Endothelial cell of umbilical vein (primary cell): Measurements from ENCODE around the gene EGLN1. TPM values are rescaled to one million over a fixed set of nuclear protein-coding genes. Genes with fewer than 3 reads are reported as not detected.

ENCODE experiments used
- BruUV-seq: library from RNA; stranded (reverse); fragments of 400-500 nt; replicated peaks from 2 replicates; lab custom pipeline; 2021; lab: Mats Ljungman, UMichigan
- CTCF ChIA-PET: fragments of 300-600, 350-600 bp; sonication (Branson Sonifier 250); formaldehyde crosslinking; loops from one replicate; lab custom pipeline; 2021; ENCODE audit warnings: antibody characterized with exemption, inconsistent platforms; lab: Charles Lee
- POLR2A ChIA-PET: fragments of 300-600, 350-600 bp; sonication (Branson Sonifier 250); formaldehyde crosslinking; loops from one replicate; lab custom pipeline; 2021; ENCODE audit warnings: antibody characterized with exemption, inconsistent platforms; lab: Charles Lee
- DNase-seq: peaks from one replicate; pipeline ENCODE4 v3.0.0-alpha.2; 2011; ENCODE audit warnings: low read depth, low spot score
- FAIRE-seq: peaks from 2 replicates; lab custom pipeline; 2011; peaks lifted over from hg19 to GRCh38; lab: Jason Lieb, UNC
- H2AFZ ChIP-seq: 2 replicates; pipeline ENCODE4 v1.6.0; 2012; ENCODE audit warnings: low read depth, low read length, control low read depth, inconsistent platforms
- H3K27ac ChIP-seq: 2 replicates; pipeline ENCODE4 v1.5.1; 2011; ENCODE audit warnings: low read depth, mild to moderate bottlenecking, control low read depth, low read length, moderate library complexity; ENCODE audit not compliant: insufficient read depth
- H3K27me3 ChIP-seq, 2 experiments: 2 replicates each; pipeline versions ENCODE4 v1.6.0 to v1.6.1; 2011; ENCODE audit warnings: low read length in 2 of 2, mixed read lengths in 1 of 2; ENCODE audit not compliant: control insufficient read depth in 2 of 2, insufficient read depth in 2 of 2
- H3K36me3 ChIP-seq, 2 experiments: 2 replicates in 1 of 2; 3 replicates in 1 of 2; pipeline ENCODE4 v1.5.1; 2011; ENCODE audit warnings: low read length in 2 of 2, mild to moderate bottlenecking in 1 of 2, moderate library complexity in 1 of 2; ENCODE audit not compliant: control insufficient read depth in 2 of 2, insufficient read depth in 2 of 2; ENCODE audit errors: extremely low read depth in 1 of 2
- H3K4me1 ChIP-seq: 3 replicates; pipeline ENCODE4 v1.5.1; 2011; ENCODE audit warnings: mild to moderate bottlenecking, low read length; ENCODE audit not compliant: control insufficient read depth, insufficient read depth; ENCODE audit errors: extremely low read depth
- H3K4me2 ChIP-seq: 2 replicates; pipeline ENCODE4 v1.6.1; 2011; ENCODE audit warnings: low read length, control low read depth, mixed read lengths; ENCODE audit not compliant: insufficient read depth
- H3K4me3 ChIP-seq, 3 experiments: fragments of 200-600 bp in 1 of 3; sonication (generic), shearing (Covaris generic) in 1 of 3; replicated peaks in 1 of 3; 2 replicates each; pipeline ENCODE4 v1.5.1; 2011 to 2016; ENCODE audit warnings: control low read depth in 3 of 3, low read length in 3 of 3, mild to moderate bottlenecking in 2 of 3, inconsistent platforms in 1 of 3, low read depth in 1 of 3, moderate library complexity in 1 of 3; ENCODE audit not compliant: insufficient read depth in 1 of 3
- H3K79me2 ChIP-seq: 2 replicates; pipeline ENCODE4 v1.6.0; 2012; ENCODE audit warnings: low read length, inconsistent platforms; ENCODE audit not compliant: control insufficient read depth, insufficient read depth
- H3K9ac ChIP-seq: replicated peaks from 2 replicates; pipeline ENCODE3; 2011; ENCODE audit warnings: low read length, control low read depth; ENCODE audit not compliant: insufficient read depth; ENCODE audit errors: extremely low read depth
- H3K9me1 ChIP-seq: replicated peaks from 3 replicates; pipeline ENCODE4 v1.6.0; 2011; ENCODE audit warnings: mild to moderate bottlenecking, low read length; ENCODE audit not compliant: control insufficient read depth, insufficient read depth; ENCODE audit errors: extremely low read depth
- H3K9me3 ChIP-seq: replicated peaks from 2 replicates; pipeline ENCODE4 v1.5.1; 2012; ENCODE audit warnings: low read length, inconsistent platforms; ENCODE audit not compliant: control insufficient read depth, insufficient read depth
- H4K20me1 ChIP-seq: replicated peaks from 2 replicates; pipeline ENCODE3; 2011; ENCODE audit warnings: mild to moderate bottlenecking, low read length; ENCODE audit not compliant: control insufficient read depth, insufficient read depth; ENCODE audit errors: extremely low read depth
- EZH2 ChIP-seq: IDR thresholded peaks from 2 replicates; pipeline ENCODE4 v1.6.1; 2012; ENCODE audit warnings: borderline replicate concordance, low read depth, mild to moderate bottlenecking, moderate library complexity, low read length, inconsistent platforms; ENCODE audit not compliant: severe bottlenecking
- FOS ChIP-seq: IDR thresholded peaks from 2 replicates; pipeline ENCODE4 v1.6.1; 2011; ENCODE audit warnings: mild to moderate bottlenecking, low read length, moderate library complexity, borderline replicate concordance; ENCODE audit not compliant: insufficient read depth
- GATA2 ChIP-seq: IDR thresholded peaks from 2 replicates; pipeline ENCODE4 v1.7.0; 2011; ENCODE audit warnings: low read depth, mild to moderate bottlenecking, moderate library complexity, mixed read lengths, low read length; ENCODE audit not compliant: insufficient read length, insufficient read depth
- JUN ChIP-seq: IDR thresholded peaks from 2 replicates; pipeline ENCODE4 v1.6.1; 2011; ENCODE audit warnings: borderline replicate concordance, low read depth; ENCODE audit not compliant: insufficient read length, insufficient read depth
- MYC ChIP-seq: IDR thresholded peaks from one replicate; pipeline ENCODE4 v1.6.1; 2011; ENCODE audit warnings: mild to moderate bottlenecking, low read depth, low read length
- POLR2A ChIP-seq: IDR thresholded peaks from 2 replicates; pipeline ENCODE4 v1.6.1; 2012; ENCODE audit warnings: low read depth, mild to moderate bottlenecking, control low read depth, low read length
- POLR2AphosphoS5 ChIP-seq: IDR thresholded peaks from 2 replicates; pipeline ENCODE4 v1.6.1; 2012; ENCODE audit warnings: low read depth, mild to moderate bottlenecking, control low read depth, low read length, moderate library complexity; ENCODE audit not compliant: insufficient read depth
- dilution Hi-C: fragments of 300-500 bp; cut with MboI; formaldehyde crosslinking; loops from one replicate; pipeline ENCODE4 v1.15.0; 2019; ENCODE audit warnings: low sequenced_read_pairs; ENCODE audit not compliant: extremely low pct_ligation_motif_present
- intact Hi-C: fragments of 100-400 bp; cut with micrococcal nuclease; formaldehyde crosslinking; loops from one replicate; pipeline ENCODE4 v1.10.0; 2022
- polyA plus RNA-seq, 4 experiments: library from polyadenylated mRNA; depleted of rRNA in 3 of 4; stranded (reverse) in 3 of 4; unstranded in 1 of 4; fragments of >200 nt; gene quantifications; 2 replicates each; pipeline versions ENCODE4 v1.2.1 to v1.2.3, GENCODE V29; 2011 to 2012; ENCODE audit warnings: missing spikeins in 1 of 4
- total RNA-seq: library from RNA; stranded (reverse); gene quantifications from 2 replicates; pipeline ENCODE4 v1.2.3, GENCODE V29; 2021
- TF ChIP-seq, protein P1 (sequence below): IDR thresholded peaks from 2 replicates; pipeline ENCODE4 v1.6.1; 2011; ENCODE audit not compliant: insufficient read depth, insufficient read length
- TF ChIP-seq, protein P2 (sequence below), 2 donors: IDR thresholded peaks; 1 replicate in 1 of 2; 2 replicates in 1 of 2; pipeline ENCODE4 v1.5.1; 2011; ENCODE audit warnings: low read length in 2 of 2, mild to moderate bottlenecking in 2 of 2, moderate library complexity in 2 of 2, control low read depth in 1 of 2, inconsistent platforms in 1 of 2, low read depth in 1 of 2; ENCODE audit not compliant: insufficient read depth in 1 of 2; ENCODE audit errors: extremely low read depth in 1 of 2

The EGLN1 gene
- total and polyA plus RNA-seq, 2 donors (not counting 3 experiments of a cell fraction or from before 2014, with no cell fraction given): 13.7 to 38.1 TPM

DNA sequence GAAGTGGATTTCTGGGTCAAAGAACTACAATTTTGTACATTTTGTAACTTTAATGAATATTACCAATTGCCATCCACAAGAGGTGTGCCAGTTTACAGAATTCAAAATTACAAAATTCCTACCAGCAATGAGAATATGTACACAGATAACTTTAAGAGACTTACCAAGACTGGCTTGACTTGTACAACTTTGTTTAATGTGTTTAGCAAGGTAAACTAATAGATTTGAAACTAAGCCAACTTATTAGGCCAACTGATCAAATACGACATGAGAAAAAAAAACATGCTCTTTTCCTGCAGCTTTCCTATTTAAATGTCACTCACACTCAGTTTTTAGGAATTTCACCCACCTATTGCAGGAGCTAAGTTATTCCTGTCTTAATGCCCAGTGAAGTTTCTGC is 95.8 kb downstream of the EGLN1 start:
- H3K9me1 ChIP-seq: no peaks in the 10 kb centered on the region
- peak; percentile 24 for FAIRE-seq
- dilution Hi-C loops: no loop called here

More for the DNA sequence above, 95.8 kb downstream of the EGLN1 start:
- Histone ChIP-seq H3K4me3 (no peak overlapping the region), H3K4me1 (peaks cover 11% of the 10 kb centered on the region), H3K27me3 (no peaks in the 10 kb centered on the region), H4K20me1 (no peaks in the 10 kb centered on the region), H2AFZ (no peak overlapping the region), H3K4me2 (no peak overlapping the region), H3K9me3 (no peaks in the 10 kb centered on the region), H3K36me3 (no peaks in the 10 kb centered on the region), H3K27ac (no peak overlapping the region), H3K79me2 (peaks cover under 1% of the 10 kb centered on the region), H3K9ac (no peak overlapping the region)
- ChIA-PET POLR2A (no interaction called here), CTCF (interaction anchor here (2.2 kb wide), 1 partner anchor 11 kb away, joined by 8 read pairs; no protein-coding TSS in a partner anchor)
- no TSS peak for BruUV-seq
- intact Hi-C loops: no loop called here
- no peak for TF ChIP-seq FOS
- no peak for TF ChIP-seq GATA2
- TF ChIP-seq POLR2A: no peak
- TF ChIP-seq POLR2AphosphoS5: no peak
- no peak for TF ChIP-seq EZH2
- no peak for TF ChIP-seq JUN
- TF ChIP-seq, protein P1, sequence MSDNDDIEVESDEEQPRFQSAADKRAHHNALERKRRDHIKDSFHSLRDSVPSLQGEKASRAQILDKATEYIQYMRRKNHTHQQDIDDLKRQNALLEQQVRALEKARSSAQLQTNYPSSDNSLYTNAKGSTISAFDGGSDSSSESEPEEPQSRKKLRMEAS: no peak
- TF ChIP-seq, protein P2, sequence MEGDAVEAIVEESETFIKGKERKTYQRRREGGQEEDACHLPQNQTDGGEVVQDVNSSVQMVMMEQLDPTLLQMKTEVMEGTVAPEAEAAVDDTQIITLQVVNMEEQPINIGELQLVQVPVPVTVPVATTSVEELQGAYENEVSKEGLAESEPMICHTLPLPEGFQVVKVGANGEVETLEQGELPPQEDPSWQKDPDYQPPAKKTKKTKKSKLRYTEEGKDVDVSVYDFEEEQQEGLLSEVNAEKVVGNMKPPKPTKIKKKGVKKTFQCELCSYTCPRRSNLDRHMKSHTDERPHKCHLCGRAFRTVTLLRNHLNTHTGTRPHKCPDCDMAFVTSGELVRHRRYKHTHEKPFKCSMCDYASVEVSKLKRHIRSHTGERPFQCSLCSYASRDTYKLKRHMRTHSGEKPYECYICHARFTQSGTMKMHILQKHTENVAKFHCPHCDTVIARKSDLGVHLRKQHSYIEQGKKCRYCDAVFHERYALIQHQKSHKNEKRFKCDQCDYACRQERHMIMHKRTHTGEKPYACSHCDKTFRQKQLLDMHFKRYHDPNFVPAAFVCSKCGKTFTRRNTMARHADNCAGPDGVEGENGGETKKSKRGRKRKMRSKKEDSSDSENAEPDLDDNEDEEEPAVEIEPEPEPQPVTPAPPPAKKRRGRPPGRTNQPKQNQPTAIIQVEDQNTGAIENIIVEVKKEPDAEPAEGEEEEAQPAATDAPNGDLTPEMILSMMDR (IDR thresholded peaks at IDR 0.05; ENCODE audit: extremely low read depth in 1 of 2, insufficient read depth in 1 of 2, low read depth in 1 of 2, low read length in 2 of 2): no peak
- no peak for TF ChIP-seq MYC
- DNase-seq: peak; percentile 5
